Measurements from ENCODE around the gene ABHD16A. TPM values are rescaled to one million over a fixed set of nuclear protein-coding genes. Genes with fewer than 3 reads are reported as not detected.

The ABHD16A gene
- polyA plus RNA-seq, 2 of the 4 experiments (the other 2 are of a cell fraction): 16.6 to 22.3 TPM

GRCh38 chr6:31662124-31662723 lies 40.9 kb downstream of the ABHD16A start:
- 80% methylated on average over 9 of the region's 12 CpGs for WGBS (ENCODE audit: missing lambda C conversion rate)
- H3K4me2 ChIP-seq: no peak overlapping the region
- ChIA-PET CTCF (interaction anchor here (0.6 to 1.9 kb wide), 4 partner anchors 9 to 117 kb away, joined by 3 to 12 read pairs (median 4); partner anchors contain the start of gene BAG6), POLR2A (interaction anchor here (0.9 kb wide), 1 partner anchor 10 kb away, joined by 3 read pairs; the partner anchor contains the start of gene BAG6)
- no peak overlapping the region for H3K27ac ChIP-seq
- H3K9me3 ChIP-seq: no peaks in the 10 kb centered on the region
- FAIRE-seq: no peak
- no peak for DNase-seq (ENCODE audit: low read depth in 1 of 2, low spot score in 1 of 2)
- no peak for TF ChIP-seq ATOH8 (CRISPR knock-in tag; IDR thresholded peaks at IDR 0.05; ENCODE audit: low read depth)
- no peak for TF ChIP-seq CBX8 (IDR thresholded peaks at IDR 0.05)
- no peak for TF ChIP-seq NFE2L2 (conservative IDR thresholded peaks at IDR 0.05; ENCODE audit: low read length)
- no peak for TF ChIP-seq KDM1A (IDR thresholded peaks at IDR 0.05; ENCODE audit: low read depth)
- TF ChIP-seq BHLHE40 (IDR thresholded peaks at IDR 0.05; ENCODE audit: low read depth, low read length): no peak
- no peak for TF ChIP-seq CBX2 (IDR thresholded peaks at IDR 0.05; ENCODE audit: borderline replicate concordance, low read depth)
- no peak for TF ChIP-seq EP300 (IDR thresholded peaks at IDR 0.05)
- TF ChIP-seq FOSB (CRISPR knock-in tag; IDR thresholded peaks at IDR 0.05): no peak
- TF ChIP-seq, protein P1, sequence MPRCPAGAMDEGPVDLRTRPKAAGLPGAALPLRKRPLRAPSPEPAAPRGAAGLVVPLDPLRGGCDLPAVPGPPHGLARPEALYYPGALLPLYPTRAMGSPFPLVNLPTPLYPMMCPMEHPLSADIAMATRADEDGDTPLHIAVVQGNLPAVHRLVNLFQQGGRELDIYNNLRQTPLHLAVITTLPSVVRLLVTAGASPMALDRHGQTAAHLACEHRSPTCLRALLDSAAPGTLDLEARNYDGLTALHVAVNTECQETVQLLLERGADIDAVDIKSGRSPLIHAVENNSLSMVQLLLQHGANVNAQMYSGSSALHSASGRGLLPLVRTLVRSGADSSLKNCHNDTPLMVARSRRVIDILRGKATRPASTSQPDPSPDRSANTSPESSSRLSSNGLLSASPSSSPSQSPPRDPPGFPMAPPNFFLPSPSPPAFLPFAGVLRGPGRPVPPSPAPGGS (IDR thresholded peaks at IDR 0.05): no peak
- no peak for TF ChIP-seq HOXB13 (CRISPR knock-in tag; IDR thresholded peaks at IDR 0.05; ENCODE audit: low read depth)
- no peak for TF ChIP-seq PHF8 (IDR thresholded peaks at IDR 0.05; ENCODE audit: borderline replicate concordance, low read depth)
- peaks cover 36% of the 10 kb centered on the region for H3K4me1 ChIP-seq
- no peak for ATAC-seq
- H3K4me3 ChIP-seq: no peak overlapping the region

DNA sequence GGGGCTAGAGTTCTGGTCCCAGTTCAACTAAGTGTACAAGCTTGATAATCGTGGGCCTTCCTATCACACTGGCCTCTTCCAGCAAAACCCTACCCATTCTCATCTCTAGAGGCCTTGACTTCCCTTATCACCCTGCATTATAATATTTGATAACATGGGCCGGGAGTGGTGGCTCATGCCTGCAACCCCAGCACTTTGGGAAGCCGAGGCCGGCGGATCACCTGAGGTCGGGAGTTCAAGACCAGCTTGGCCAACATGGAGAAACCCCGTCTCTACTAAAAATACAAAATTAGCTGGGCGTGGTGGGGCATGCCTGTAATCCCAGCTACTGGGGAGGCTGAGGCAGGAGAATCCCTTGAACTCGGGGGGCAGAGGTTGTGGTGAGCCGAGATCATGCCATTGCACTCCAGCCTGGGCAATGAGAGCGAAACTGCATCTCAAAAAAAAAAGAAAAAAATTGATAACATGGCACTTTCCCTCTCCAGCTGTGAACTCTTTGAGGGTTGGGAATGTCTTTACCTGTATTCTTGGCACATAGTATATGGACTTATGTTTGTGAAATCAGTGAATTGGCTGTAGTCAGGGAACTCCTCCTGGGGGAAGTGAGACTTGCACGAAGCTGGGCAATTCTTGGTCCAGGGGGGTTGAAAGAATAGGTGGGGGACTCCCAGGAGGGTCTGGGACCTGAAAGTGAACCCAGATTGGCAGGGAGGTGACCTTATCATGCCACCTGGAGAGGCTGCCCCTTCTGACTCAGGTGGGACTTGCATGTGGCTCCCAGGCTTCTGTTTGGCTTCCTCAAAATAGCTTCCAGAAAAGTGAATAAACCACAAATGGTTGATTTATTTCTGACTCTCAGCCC lies 41.6 kb downstream of the ABHD16A start:
- Histone ChIP-seq H3K4me3 (peak overlapping the region; percentile 91; the same call in 2 of the 3 replicates), H3K4me2 (peak overlapping the region; percentile 99), H3K4me1 (peaks cover 31% of the 10 kb centered on the region), H3K9me3 (no peaks in the 10 kb centered on the region), H3K27ac (peak overlapping the region; percentile 93 to 99)
- 83% methylated on average over 10 of the region's 12 CpGs for WGBS (ENCODE audit: missing lambda C conversion rate)
- TF ChIP-seq USF2 (IDR thresholded peaks at IDR 0.05) (no peak), KDM5A (IDR thresholded peaks at IDR 0.05) (no peak), EHF (CRISPR knock-in tag; IDR thresholded peaks at IDR 0.05) (no peak), ATOH8 (CRISPR knock-in tag; IDR thresholded peaks at IDR 0.05; ENCODE audit: low read depth) (no peak), ESRRA (IDR thresholded peaks at IDR 0.05; ENCODE audit: borderline replicate concordance, low read length) (no peak), RNF2 (IDR thresholded peaks at IDR 0.05; ENCODE audit: borderline replicate concordance, low read depth) (no peak), CEBPB (IDR thresholded peaks at IDR 0.05) (no peak), FOSL2 (IDR thresholded peaks at IDR 0.05) (no peak), FOSL2 (CRISPR knock-in tag; IDR thresholded peaks at IDR 0.05) (no peak), BHLHE40 (IDR thresholded peaks at IDR 0.05; ENCODE audit: low read depth, low read length) (no peak), ZFP36 (IDR thresholded peaks at IDR 0.05; ENCODE audit: borderline replicate concordance, partially characterized antibody) (no peak), ZC3H11A (IDR thresholded peaks at IDR 0.05) (no peak), KDM1A (IDR thresholded peaks at IDR 0.05; ENCODE audit: low read depth) (no peak), FOSB (CRISPR knock-in tag; IDR thresholded peaks at IDR 0.05) (no peak), HOXB13 (CRISPR knock-in tag; IDR thresholded peaks at IDR 0.05; ENCODE audit: low read depth) (no peak), ZSCAN20 (CRISPR knock-in tag; IDR thresholded peaks at IDR 0.05) (no peak), RARB (CRISPR knock-in tag; IDR thresholded peaks at IDR 0.05) (no peak), SREBF2 (IDR thresholded peaks at IDR 0.05) (no peak), NFE2L2 (conservative IDR thresholded peaks at IDR 0.05; ENCODE audit: low read length) (no peak)
- TF ChIP-seq, protein P2, sequence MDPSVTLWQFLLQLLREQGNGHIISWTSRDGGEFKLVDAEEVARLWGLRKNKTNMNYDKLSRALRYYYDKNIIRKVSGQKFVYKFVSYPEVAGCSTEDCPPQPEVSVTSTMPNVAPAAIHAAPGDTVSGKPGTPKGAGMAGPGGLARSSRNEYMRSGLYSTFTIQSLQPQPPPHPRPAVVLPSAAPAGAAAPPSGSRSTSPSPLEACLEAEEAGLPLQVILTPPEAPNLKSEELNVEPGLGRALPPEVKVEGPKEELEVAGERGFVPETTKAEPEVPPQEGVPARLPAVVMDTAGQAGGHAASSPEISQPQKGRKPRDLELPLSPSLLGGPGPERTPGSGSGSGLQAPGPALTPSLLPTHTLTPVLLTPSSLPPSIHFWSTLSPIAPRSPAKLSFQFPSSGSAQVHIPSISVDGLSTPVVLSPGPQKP (IDR thresholded peaks at IDR 0.05; ENCODE audit: low read depth, low read length): no peak
- TF ChIP-seq, protein P3, sequence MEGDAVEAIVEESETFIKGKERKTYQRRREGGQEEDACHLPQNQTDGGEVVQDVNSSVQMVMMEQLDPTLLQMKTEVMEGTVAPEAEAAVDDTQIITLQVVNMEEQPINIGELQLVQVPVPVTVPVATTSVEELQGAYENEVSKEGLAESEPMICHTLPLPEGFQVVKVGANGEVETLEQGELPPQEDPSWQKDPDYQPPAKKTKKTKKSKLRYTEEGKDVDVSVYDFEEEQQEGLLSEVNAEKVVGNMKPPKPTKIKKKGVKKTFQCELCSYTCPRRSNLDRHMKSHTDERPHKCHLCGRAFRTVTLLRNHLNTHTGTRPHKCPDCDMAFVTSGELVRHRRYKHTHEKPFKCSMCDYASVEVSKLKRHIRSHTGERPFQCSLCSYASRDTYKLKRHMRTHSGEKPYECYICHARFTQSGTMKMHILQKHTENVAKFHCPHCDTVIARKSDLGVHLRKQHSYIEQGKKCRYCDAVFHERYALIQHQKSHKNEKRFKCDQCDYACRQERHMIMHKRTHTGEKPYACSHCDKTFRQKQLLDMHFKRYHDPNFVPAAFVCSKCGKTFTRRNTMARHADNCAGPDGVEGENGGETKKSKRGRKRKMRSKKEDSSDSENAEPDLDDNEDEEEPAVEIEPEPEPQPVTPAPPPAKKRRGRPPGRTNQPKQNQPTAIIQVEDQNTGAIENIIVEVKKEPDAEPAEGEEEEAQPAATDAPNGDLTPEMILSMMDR (IDR thresholded peaks at IDR 0.05): no peak
- no peak for DNase-seq (ENCODE audit: low read depth in 1 of 2, low spot score in 1 of 2)
- CTCF ChIA-PET: interaction anchor here (0.6 to 1.5 kb wide), 4 partner anchors 9 to 314 kb away, joined by 3 to 4 read pairs (median 4); partner anchors contain the start of gene BAG6
- FAIRE-seq: no peak
- ATAC-seq: no peak
- POLR2A ChIA-PET: interaction anchor here (0.7 to 1.5 kb wide), 7 partner anchors 9 to 166 kb away, joined by 3 to 11 read pairs (median 4); partner anchors contain the start of genes BAG6, HSPA1A, HSPA1B and HSPA1L

Data from A549 (cell line).